Breast epithelium (tissue), 3 donors: ENCODE measurements around the gene CYTH2.

Experiments
- POLR2A ChIP-seq: fragments of 450-650 bp; IDR thresholded peaks from one replicate; pipeline ENCODE4 v1.6.1; 2016; ENCODE audit warnings: antibody characterized with exemption, mild to moderate bottlenecking, moderate library complexity
- POLR2AphosphoS5 ChIP-seq, 3 donors: sonication (generic); formaldehyde crosslinking; IDR thresholded peaks; one replicate each; pipeline ENCODE4 v1.6.1; 2017; ENCODE audit warnings: antibody characterized with exemption in 3 of 3

GRCh38 chr19:48445256-48445605, 23.9 kb upstream of the CYTH2 start:
- TF ChIP-seq POLR2AphosphoS5 (IDR thresholded peaks at IDR 0.05) (no peak), POLR2A (no peak)
